ENCODE measurements around the gene SUGP1. TPM values are rescaled to one million over a fixed set of nuclear protein-coding genes. Genes with fewer than 3 reads are reported as not detected.
"Not testable (repeated sequence)": the region's sequence is repeated elsewhere in the genome, so short reads cannot be mapped to it uniquely, and the experiment has no call there.

The SUGP1 gene
- total RNA-seq, 1 donor from 2014 or later: 41.6 TPM

- intact Hi-C loops (cut with DNase I): no loop called here
- no peak for DNase-seq (ENCODE audit: low spot score)
These were observed 49.3 kb downstream of the SUGP1 start for GRCh38 chr19:19270749-19271571.

GRCh38 chr19:19269952-19270694 lies 50.2 kb downstream of the SUGP1 start:
- DNase-seq (ENCODE audit: low spot score): no peak
- intact Hi-C loops (cut with DNase I): no loop called here

- intact Hi-C loops (cut with DNase I): no loop called here
These were observed 51.6 kb downstream of the SUGP1 start for GRCh38 chr19:19268453-19269385.

GRCh38 chr19:19267305-19267704 lies 53.0 kb downstream of the SUGP1 start:
- intact Hi-C loops (cut with DNase I): no loop called here

More at GRCh38 chr19:19268453-19269385, 51.6 kb downstream of the SUGP1 start:
- DNase-seq (ENCODE audit: low spot score): no peak

GRCh38 chr19:19263886-19264487 lies 56.3 kb downstream of the SUGP1 start:
- DNase-seq (ENCODE audit: low spot score): no peak
- intact Hi-C loops (cut with DNase I): no loop called here

More at GRCh38 chr19:19267305-19267704, 53.0 kb downstream of the SUGP1 start:
- no peak for DNase-seq (ENCODE audit: low spot score)

GRCh38 chr19:19262190-19263057 lies 57.9 kb downstream of the SUGP1 start:
- DNase-seq (ENCODE audit: low spot score): no peak
- intact Hi-C loops (cut with DNase I): no loop called here

GRCh38 chr19:19261350-19262189 lies 58.7 kb downstream of the SUGP1 start:
- intact Hi-C loops (cut with DNase I): no loop called here
- no peak for DNase-seq (ENCODE audit: low spot score)

- intact Hi-C loops (cut with DNase I): no loop called here
- no peak for DNase-seq (ENCODE audit: low spot score)
These were observed 59.7 kb downstream of the SUGP1 start for GRCh38 chr19:19260417-19261214.

GRCh38 chr19:19259741-19260140 lies 60.6 kb downstream of the SUGP1 start:
- intact Hi-C loops (cut with DNase I): no loop called here
- no peak for DNase-seq (ENCODE audit: low spot score)

- no peak for DNase-seq (ENCODE audit: low spot score)
- intact Hi-C loops (cut with DNase I): no loop called here
These were observed 61.5 kb downstream of the SUGP1 start for GRCh38 chr19:19258589-19259338.

GRCh38 chr19:19257836-19258588 lies 62.3 kb downstream of the SUGP1 start:
- no peak for DNase-seq (ENCODE audit: low spot score)

GRCh38 chr19:19257137-19257536 lies 63.2 kb downstream of the SUGP1 start:
- DNase-seq (ENCODE audit: low spot score): no peak
- intact Hi-C loops (cut with DNase I): no loop called here

More at GRCh38 chr19:19257836-19258588, 62.3 kb downstream of the SUGP1 start:
- intact Hi-C loops (cut with DNase I): no loop called here

- intact Hi-C loops (cut with DNase I): no loop called here
- no peak for DNase-seq (ENCODE audit: low spot score)
These were observed 64.0 kb downstream of the SUGP1 start for GRCh38 chr19:19256072-19256969.

GRCh38 chr19:19253409-19253808 lies 66.9 kb downstream of the SUGP1 start:
- intact Hi-C loops (cut with DNase I); DNase-seq (ENCODE audit: low spot score): not testable (repeated sequence)

Data from cardiac septum (tissue), 1 donor.